Loucy (cell line): ENCODE measurements around the gene GLDC.

Experiments
- H2AFZ ChIP-seq: fragments of 200-600 bp; sonication (generic); 2 replicates; pipeline ENCODE4 v1.6.0; 2016; ENCODE audit warnings: antibody characterized with exemption, mild to moderate bottlenecking, low read length, moderate library complexity
- H3F3A ChIP-seq: fragments of 200-600 bp; 2 replicates; pipeline ENCODE4 v1.6.0; 2016; ENCODE audit warnings: antibody characterized with exemption, low read depth, mild to moderate bottlenecking
- H3K27me3 ChIP-seq: fragments of 200-600 bp; sonication (generic); 2 replicates; pipeline ENCODE4 v1.6.1; 2014; ENCODE audit warnings: low read length, mild to moderate bottlenecking; ENCODE audit not compliant: insufficient read depth, poor library complexity, severe bottlenecking
- H3K36me3 ChIP-seq: fragments of 200-600 bp; sonication (generic); 2 replicates; pipeline ENCODE4 v1.6.1; 2016; ENCODE audit warnings: low read length; ENCODE audit not compliant: insufficient read depth
- H3K4me1 ChIP-seq: fragments of 200-600 bp; sonication (generic); 2 replicates; pipeline ENCODE4 v1.5.1; 2014; ENCODE audit warnings: low read length, mild to moderate bottlenecking; ENCODE audit not compliant: insufficient read depth, poor library complexity, severe bottlenecking
- H3K4me2 ChIP-seq: fragments of 200-600 bp; sonication (generic); 2 replicates; pipeline ENCODE4 v1.6.0; 2014; ENCODE audit warnings: antibody characterized with exemption, low read length, low read depth, mild to moderate bottlenecking; ENCODE audit not compliant: poor library complexity, severe bottlenecking
- H3K4me3 ChIP-seq: fragments of 200-600 bp; sonication (generic); 2 replicates; pipeline ENCODE4 v1.5.1; 2014; ENCODE audit warnings: low read length, mild to moderate bottlenecking, mixed read lengths; ENCODE audit not compliant: poor library complexity, severe bottlenecking
- H3K79me2 ChIP-seq: fragments of 200-600 bp; sonication (generic); 2 replicates; pipeline ENCODE4 v1.6.1; 2014; ENCODE audit warnings: low read length; ENCODE audit not compliant: insufficient read depth
- H3K9ac ChIP-seq: fragments of 200-600 bp; sonication (generic); 2 replicates; pipeline ENCODE4 v1.6.0; 2014; ENCODE audit warnings: mild to moderate bottlenecking, low read depth, low read length, moderate library complexity; ENCODE audit not compliant: poor library complexity, severe bottlenecking
- H3K9me2 ChIP-seq: fragments of 200-600 bp; sonication (generic); replicated peaks from 2 replicates; pipeline ENCODE4 v1.6.1; 2016; ENCODE audit warnings: low read depth, low read length, mixed read lengths
- H3K9me3 ChIP-seq: fragments of 200-600 bp; sonication (generic); 2 replicates; pipeline ENCODE4 v1.6.1; 2014; ENCODE audit warnings: mild to moderate bottlenecking, antibody characterized with exemption, low read length, low read depth; ENCODE audit not compliant: insufficient read depth
- H4K20me1 ChIP-seq: fragments of 200-600 bp; sonication (generic); 2 replicates; pipeline ENCODE4 v1.6.0; 2014; ENCODE audit warnings: antibody characterized with exemption, low read length, mild to moderate bottlenecking; ENCODE audit not compliant: insufficient read depth, poor library complexity, severe bottlenecking
- EZH2phosphoT487 ChIP-seq: fragments of 200-600 bp; IDR thresholded peaks from 2 replicates; pipeline ENCODE4 v1.6.1; 2018; ENCODE audit warnings: antibody characterized with exemption, mild to moderate bottlenecking, moderate library complexity, borderline replicate concordance
- TF ChIP-seq, protein P1 (sequence below): fragments of 200-600 bp; sonication (generic); conservative IDR thresholded peaks from 2 replicates; pipeline ENCODE4 v1.5.1; 2014; ENCODE audit warnings: mild to moderate bottlenecking, antibody characterized with exemption, low read length

The GLDC gene

DNA sequence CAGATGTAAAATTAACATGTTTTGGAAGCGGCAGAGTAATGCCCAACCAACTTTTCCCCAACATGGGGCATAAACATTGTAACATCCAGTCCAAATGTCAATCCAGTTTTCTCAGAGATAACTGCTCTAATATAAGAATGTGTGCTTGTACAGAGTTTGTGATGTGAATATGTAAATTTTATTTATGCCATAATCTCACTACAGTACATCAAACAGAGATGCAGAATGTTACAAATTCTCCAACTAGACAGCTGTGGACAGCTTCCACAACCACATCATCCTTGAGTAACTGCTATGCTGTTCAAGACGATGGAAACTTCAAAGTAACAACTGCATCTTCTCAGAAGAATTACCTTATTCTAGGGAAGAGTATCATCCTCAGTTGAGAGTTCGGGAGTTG is 109.9 kb downstream of the GLDC start:
- no peak overlapping the region for H3K4me2 ChIP-seq
- H3K4me3 ChIP-seq, result no peak overlapping the region
- no peaks in the 10 kb centered on the region for H3K79me2 ChIP-seq
- no peaks in the 10 kb centered on the region for H4K20me1 ChIP-seq
- no peaks in the 10 kb centered on the region for H3K27me3 ChIP-seq
- no peaks in the 10 kb centered on the region for H3K36me3 ChIP-seq
- no peaks in the 10 kb centered on the region for H3F3A ChIP-seq
- no peaks in the 10 kb centered on the region for H3K4me1 ChIP-seq
- TF ChIP-seq, protein P1, sequence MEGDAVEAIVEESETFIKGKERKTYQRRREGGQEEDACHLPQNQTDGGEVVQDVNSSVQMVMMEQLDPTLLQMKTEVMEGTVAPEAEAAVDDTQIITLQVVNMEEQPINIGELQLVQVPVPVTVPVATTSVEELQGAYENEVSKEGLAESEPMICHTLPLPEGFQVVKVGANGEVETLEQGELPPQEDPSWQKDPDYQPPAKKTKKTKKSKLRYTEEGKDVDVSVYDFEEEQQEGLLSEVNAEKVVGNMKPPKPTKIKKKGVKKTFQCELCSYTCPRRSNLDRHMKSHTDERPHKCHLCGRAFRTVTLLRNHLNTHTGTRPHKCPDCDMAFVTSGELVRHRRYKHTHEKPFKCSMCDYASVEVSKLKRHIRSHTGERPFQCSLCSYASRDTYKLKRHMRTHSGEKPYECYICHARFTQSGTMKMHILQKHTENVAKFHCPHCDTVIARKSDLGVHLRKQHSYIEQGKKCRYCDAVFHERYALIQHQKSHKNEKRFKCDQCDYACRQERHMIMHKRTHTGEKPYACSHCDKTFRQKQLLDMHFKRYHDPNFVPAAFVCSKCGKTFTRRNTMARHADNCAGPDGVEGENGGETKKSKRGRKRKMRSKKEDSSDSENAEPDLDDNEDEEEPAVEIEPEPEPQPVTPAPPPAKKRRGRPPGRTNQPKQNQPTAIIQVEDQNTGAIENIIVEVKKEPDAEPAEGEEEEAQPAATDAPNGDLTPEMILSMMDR, result no peak
- TF ChIP-seq EZH2phosphoT487, result no peak
- no peaks in the 10 kb centered on the region for H3K9me2 ChIP-seq
- no peak overlapping the region for H2AFZ ChIP-seq
- H3K9ac ChIP-seq, result no peak overlapping the region
- H3K9me3 ChIP-seq, result no peaks in the 10 kb centered on the region

DNA sequence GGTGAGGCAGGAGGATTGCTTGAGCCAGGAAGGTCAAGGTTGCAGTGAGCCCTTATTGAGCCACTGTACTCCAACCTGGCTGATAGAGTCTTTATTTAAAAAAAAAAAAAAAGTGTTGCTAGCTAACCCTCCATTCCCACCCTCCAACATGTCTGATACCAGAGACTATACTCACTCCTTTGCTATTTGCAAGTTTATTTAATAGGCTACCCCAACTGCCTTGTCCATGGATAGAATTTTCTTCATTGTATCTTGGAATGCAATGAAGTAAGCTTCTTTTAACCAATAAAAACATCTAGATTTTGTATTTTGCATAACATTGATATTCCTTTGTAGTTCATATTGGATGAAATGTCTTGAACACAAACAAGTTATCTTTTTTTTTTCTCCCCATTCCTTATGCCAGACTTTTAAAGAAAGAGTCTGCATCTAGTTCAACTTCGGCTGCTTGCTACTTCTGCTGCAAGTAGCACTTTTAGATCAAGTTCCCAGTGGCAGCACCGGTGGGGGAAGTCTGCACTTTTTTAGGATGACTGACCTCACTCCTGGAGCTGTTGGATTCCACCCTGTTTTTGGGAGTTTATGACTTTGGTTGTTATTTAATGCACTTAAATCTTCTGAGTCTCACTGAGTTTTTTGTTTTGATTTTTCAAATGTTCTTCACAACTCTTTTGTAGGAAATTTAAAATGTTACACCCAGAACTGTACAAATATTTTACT is 120.0 kb downstream of the GLDC start:
- Histone ChIP-seq H3K4me3 (no peak overlapping the region), H3K9me2 (no peaks in the 10 kb centered on the region), H3K9me3 (no peaks in the 10 kb centered on the region), H3K4me2 (no peak overlapping the region), H2AFZ (no peak overlapping the region), H3K27me3 (no peaks in the 10 kb centered on the region), H3K4me1 (no peaks in the 10 kb centered on the region), H3F3A (no peaks in the 10 kb centered on the region), H4K20me1 (no peaks in the 10 kb centered on the region), H3K9ac (no peak overlapping the region), H3K36me3 (no peaks in the 10 kb centered on the region), H3K79me2 (no peaks in the 10 kb centered on the region)
- no peak for TF ChIP-seq EZH2phosphoT487
- TF ChIP-seq, protein P1, result no peak

DNA sequence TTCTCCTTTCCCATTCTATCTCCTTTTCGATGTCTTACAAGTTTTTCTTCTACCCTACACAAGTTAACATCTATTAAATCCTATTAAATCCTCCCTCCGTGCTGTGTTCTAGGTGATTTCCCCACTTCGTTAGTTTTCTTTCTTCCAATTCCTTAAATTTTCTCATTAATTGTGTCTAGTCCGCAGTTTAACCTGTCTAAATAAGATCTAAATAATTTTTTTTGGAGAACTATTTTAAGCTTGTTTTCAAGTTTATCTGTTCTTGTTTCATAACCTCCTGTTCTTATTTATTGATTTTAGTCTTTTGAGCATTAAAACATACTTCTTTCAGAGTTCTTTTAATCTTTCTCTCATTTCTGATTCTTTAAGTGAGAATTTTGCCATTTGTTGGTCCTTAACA is 123.3 kb downstream of the GLDC start:
- Histone ChIP-seq H3K9me2 (no peaks in the 10 kb centered on the region), H3K4me1 (no peaks in the 10 kb centered on the region), H3K4me3 (no peak overlapping the region), H3K36me3 (no peaks in the 10 kb centered on the region), H3K4me2 (no peak overlapping the region), H3K9ac (no peak overlapping the region), H3K27me3 (no peaks in the 10 kb centered on the region), H3K79me2 (no peaks in the 10 kb centered on the region), H3K9me3 (no peaks in the 10 kb centered on the region), H4K20me1 (no peaks in the 10 kb centered on the region), H3F3A (no peaks in the 10 kb centered on the region), H2AFZ (no peak overlapping the region)
- TF ChIP-seq EZH2phosphoT487, result no peak
- TF ChIP-seq, protein P1, result no peak
